IMR-90 (cell line): Measurements from ENCODE around the gene SARS1. TPM values are rescaled to one million over a fixed set of nuclear protein-coding genes. Genes with fewer than 3 reads are reported as not detected.

ENCODE experiments used
- ATAC-seq: fragments of 200-7000 bp; cut with Tn5 transposase; 2 replicates; pipeline ENCODE4 v1.9.1; 2020; ENCODE audit warnings: low read depth, mild to moderate bottlenecking, moderate library complexity
- BruUV-seq: library from RNA; stranded (reverse); fragments of 400-500 nt; replicated peaks from 2 replicates; lab custom pipeline; 2021; lab: Mats Ljungman, UMichigan
- CTCF ChIA-PET: fragments of 300-600 bp; formaldehyde crosslinking; extraction: SDS; loops from one replicate; lab custom pipeline; 2021; ENCODE audit warnings: antibody characterized with exemption; lab: Yijun Ruan, JAX
- POLR2A ChIA-PET: fragments of 300-600 bp; sonication (Branson Sonifier 250); formaldehyde crosslinking; loops from one replicate; lab custom pipeline; 2022; ENCODE audit warnings: antibody characterized with exemption; ENCODE audit not compliant: unreplicated experiment; lab: Charles Lee
- DNase-seq: peaks from one replicate; pipeline ENCODE4 v3.0.0; 2013
- H2AFZ ChIP-seq: replicated peaks from 2 replicates; pipeline ENCODE3; 2013; ENCODE audit warnings: low read length, mild to moderate bottlenecking; ENCODE audit not compliant: poor library complexity
- H2AK5ac ChIP-seq: 2 replicates; pipeline ENCODE4 v1.6.1; 2013; ENCODE audit warnings: low read depth, low read length, inconsistent platforms
- H2AK9ac ChIP-seq: replicated peaks from 2 replicates; pipeline ENCODE3; 2013; ENCODE audit warnings: mild to moderate bottlenecking, low read depth, low read length, moderate library complexity; ENCODE audit not compliant: poor library complexity
- H2BK120ac ChIP-seq: 2 replicates; pipeline ENCODE4 v1.6.1; 2013; ENCODE audit warnings: low read depth, low read length, inconsistent platforms
- H2BK15ac ChIP-seq: 3 replicates; pipeline ENCODE4 v1.6.1; 2013; ENCODE audit warnings: low read depth, low read length, inconsistent platforms
- H2BK20ac ChIP-seq: 2 replicates; pipeline ENCODE4 v1.6.1; 2013; ENCODE audit warnings: low read depth, mild to moderate bottlenecking, inconsistent platforms, low read length, moderate library complexity
- H2BK5ac ChIP-seq: 2 replicates; pipeline ENCODE4 v1.6.1; 2013; ENCODE audit warnings: mild to moderate bottlenecking, low read depth, low read length, inconsistent platforms; ENCODE audit not compliant: poor library complexity, severe bottlenecking
- H3K14ac ChIP-seq: replicated peaks from 2 replicates; pipeline ENCODE4 v1.6.1; 2013; ENCODE audit warnings: low read depth, low read length, inconsistent platforms
- H3K18ac ChIP-seq: 2 replicates; pipeline ENCODE4 v1.6.1; 2013; ENCODE audit warnings: low read depth, low read length, control low read depth
- H3K23ac ChIP-seq: 2 replicates; pipeline ENCODE4 v1.6.1; 2013; ENCODE audit warnings: low read depth, low read length, inconsistent platforms
- H3K27ac ChIP-seq: 2 replicates; pipeline ENCODE4 v1.5.1; 2013; ENCODE audit warnings: mild to moderate bottlenecking, control low read depth, low read length; ENCODE audit not compliant: insufficient read depth
- H3K27me3 ChIP-seq: 2 replicates; pipeline ENCODE4 v1.6.1; 2013; ENCODE audit warnings: low read length; ENCODE audit not compliant: control insufficient read depth, insufficient read depth
- H3K36me3 ChIP-seq: 2 replicates; pipeline ENCODE4 v1.6.1; 2013; ENCODE audit warnings: low read length, mixed read lengths; ENCODE audit not compliant: control insufficient read depth, insufficient read depth
- H3K4ac ChIP-seq: 2 replicates; pipeline ENCODE4 v1.6.1; 2013; ENCODE audit warnings: low read depth, low read length, inconsistent platforms
- H3K4me1 ChIP-seq: 2 replicates; pipeline ENCODE4 v1.6.1; 2013; ENCODE audit warnings: low read length, mixed read lengths; ENCODE audit not compliant: control insufficient read depth, insufficient read depth
- H3K4me2 ChIP-seq: 2 replicates; pipeline ENCODE4 v1.6.1; 2013; ENCODE audit warnings: low read depth, mild to moderate bottlenecking, control low read depth, low read length, moderate library complexity
- H3K4me3 ChIP-seq: 2 replicates; pipeline ENCODE4 v1.5.1; 2013; ENCODE audit warnings: low read depth, mild to moderate bottlenecking, control low read depth, low read length, moderate library complexity; ENCODE audit not compliant: insufficient read depth
- H3K56ac ChIP-seq: 2 replicates; pipeline ENCODE4 v1.6.1; 2013; ENCODE audit warnings: low read length, inconsistent platforms; ENCODE audit not compliant: insufficient read depth; ENCODE audit errors: extremely low read depth
- H3K79me1 ChIP-seq, 2 experiments: 2 replicates each; pipeline ENCODE4 v1.6.1; 2013; ENCODE audit warnings: low read length in 2 of 2, inconsistent platforms in 1 of 2, low read depth in 1 of 2
- H3K9ac ChIP-seq: 2 replicates; pipeline ENCODE4 v1.6.1; 2013; ENCODE audit warnings: low read depth, low read length, control low read depth
- H3K9me1 ChIP-seq: 2 replicates; pipeline ENCODE4 v1.6.1; 2013; ENCODE audit warnings: low read length, inconsistent platforms; ENCODE audit not compliant: insufficient read depth
- H3K9me3 ChIP-seq: 2 replicates; pipeline ENCODE4 v1.6.1; 2013; ENCODE audit warnings: low read length; ENCODE audit not compliant: control insufficient read depth, insufficient read depth
- H4K20me1 ChIP-seq: 2 replicates; pipeline ENCODE4 v1.6.1; 2013; ENCODE audit warnings: low read length, inconsistent platforms; ENCODE audit not compliant: insufficient read depth
- H4K5ac ChIP-seq: 2 replicates; pipeline ENCODE4 v1.6.1; 2013; ENCODE audit warnings: mild to moderate bottlenecking, low read depth, low read length, control low read depth
- H4K8ac ChIP-seq, 2 experiments: 2 replicates each; pipeline ENCODE4 v1.6.1; 2013; ENCODE audit warnings: low read depth in 2 of 2, low read length in 2 of 2, control low read depth in 1 of 2, inconsistent platforms in 1 of 2
- H4K91ac ChIP-seq: 2 replicates; pipeline ENCODE4 v1.6.1; 2013; ENCODE audit warnings: low read depth, low read length, inconsistent platforms; ENCODE audit not compliant: insufficient read depth
- BHLHE40 ChIP-seq: fragments of 150-350 bp; IDR thresholded peaks from 2 replicates; pipeline ENCODE4 v1.6.1; 2016; ENCODE audit warnings: mild to moderate bottlenecking, low read depth, low read length
- CHD1 ChIP-seq: IDR thresholded peaks from 2 replicates; pipeline ENCODE4 v1.6.1; 2012; ENCODE audit warnings: low read depth, low read length, improper control_type of control experiment
- MAFK ChIP-seq: IDR thresholded peaks from 2 replicates; pipeline ENCODE4 v1.6.1; 2012; ENCODE audit warnings: low read depth, low read length, improper control_type of control experiment
- MAZ ChIP-seq: IDR thresholded peaks from 2 replicates; pipeline ENCODE4 v1.6.1; 2012; ENCODE audit warnings: low read depth, mild to moderate bottlenecking, low read length, improper control_type of control experiment, moderate library complexity, borderline replicate concordance
- NFE2L2 ChIP-seq: fragments of 150-350 bp; IDR thresholded peaks from 2 replicates; pipeline ENCODE4 v1.6.1; 2016; ENCODE audit warnings: low read depth, mild to moderate bottlenecking, low read length
- RFX5 ChIP-seq: IDR thresholded peaks from 2 replicates; pipeline ENCODE4 v1.8.0; 2012; ENCODE audit warnings: low read depth, mild to moderate bottlenecking, low read length, moderate library complexity
- USF2 ChIP-seq: fragments of 150-350 bp; IDR thresholded peaks from 2 replicates; pipeline ENCODE4 v1.6.1; 2017; ENCODE audit warnings: mild to moderate bottlenecking, antibody characterized with exemption, low read length, low read depth
- WGBS, 2 experiments: methylation state at CpG; one replicate each; pipeline versions ENCODE4 v1.1.5 to v1.1.7; 2013; ENCODE audit warnings: missing lambda C conversion rate in 2 of 2; ENCODE audit not compliant: insufficient read length in 1 of 2; ENCODE audit errors: extremely low coverage in 2 of 2; 5-methylcytosine and 5-hydroxymethylcytosine counted together
- dilution Hi-C: fragments of 300-500 bp; cut with HindIII; formaldehyde crosslinking; loops from one replicate; pipeline ENCODE4 v1.14.3; 2018; ENCODE audit warnings: low sequenced_read_pairs; ENCODE audit not compliant: unreplicated experiment
- in situ Hi-C: fragments of 300-500 bp; cut with MboI; formaldehyde crosslinking; loops from 3 replicates; pipeline ENCODE4 v1.14.3; 2019; ENCODE audit warnings: low sequenced_read_pairs, inconsistent platforms, mixed read lengths
- intact Hi-C: fragments of 100-400 bp; cut with micrococcal nuclease; formaldehyde crosslinking; loops from 2 replicates; pipeline ENCODE4 v1.10.0; 2022
- polyA plus RNA-seq, 3 experiments: library from polyadenylated mRNA; depleted of rRNA; stranded (reverse); fragments of >200 nt; gene quantifications; 2 replicates each; pipeline ENCODE4 v1.2.3, GENCODE V29; 2012; ENCODE audit warnings: low replicate concordance in 1 of 3
- total RNA-seq: library from RNA; depleted of rRNA; stranded (reverse); fragments of >200 nt; gene quantifications from 2 replicates; pipeline ENCODE4 v1.2.3, GENCODE V29; 2012

SARS1 gene
- total and polyA plus RNA-seq, 2 of the 4 experiments (the other 2 are of a cell fraction): 231 to 348 TPM

- Histone ChIP-seq H3K23ac (no peak overlapping the region), H3K79me1 (peaks cover 31 to 91% of the 10 kb centered on the region in 2 experiments), H3K4me1 (peaks cover 17% of the 10 kb centered on the region), H2BK5ac (peak overlapping the region; percentile 89), H2BK15ac (no peak overlapping the region), H3K9me1 (peaks cover 13% of the 10 kb centered on the region), H2BK120ac (0 out of 2 replicates have a peak overlapping the region, but pooled peaks have one; percentile 47), H3K36me3 (peaks cover 40% of the 10 kb centered on the region), H2AK9ac (no peak overlapping the region), H3K27me3 (no peaks in the 10 kb centered on the region), H2AFZ (no peak overlapping the region), H3K14ac (no peak overlapping the region), H3K9ac (no peak overlapping the region), H4K20me1 (peaks cover 81% of the 10 kb centered on the region), H4K5ac (no peak overlapping the region), H2AK5ac (peak overlapping the region; percentile 25; the same call in 1 of the 2 replicates), H3K27ac (peak overlapping the region; percentile 10; the same call in 1 of the 2 replicates), H3K18ac (peak overlapping the region; percentile 58; the same call in 1 of the 2 replicates), H3K4me2 (peak overlapping the region; percentile 52), H3K4me3 (no peak overlapping the region), H4K91ac (no peak overlapping the region), H3K9me3 (no peaks in the 10 kb centered on the region), H4K8ac (no peak overlapping the region), H3K56ac (no peak overlapping the region), H2BK20ac (peak overlapping the region; percentile 62; the same call in 1 of the 2 replicates), H3K4ac (0 out of 2 replicates have a peak overlapping the region, but pooled peaks have one; percentile 44)
- intact Hi-C loops (loop anchor here (2.0 kb wide), 1 partner anchor 13 kb away; no protein-coding TSS in a partner anchor), in situ Hi-C loops (no loop called here), dilution Hi-C loops (no loop called here)
- DNase-seq: peak; percentile 89
- no TSS peak for BruUV-seq
- peak; percentile 89 for ATAC-seq
- WGBS, 2 experiments: no CpG with 5 or more reads among the region's 3 CpGs
- TF ChIP-seq CHD1 (no peak), MAZ (no peak), RFX5 (no peak), MAFK (peak; percentile 75), USF2 (no peak), BHLHE40 (no peak), NFE2L2 (peak; percentile 43)
- POLR2A ChIA-PET: no interaction called here
- CTCF ChIA-PET: interaction anchor here (0.6 to 1.0 kb wide), 3 partner anchors 11 to 116 kb away, joined by 3 read pairs; a partner anchor contains a TSS
Measured at GRCh38 chr1:109228167-109228566, 14.4 kb downstream of the SARS1 start.
